Upper lobe of left lung (tissue), 6 donors: ENCODE measurements around the gene SLC15A1. TPM values are rescaled to one million over a fixed set of nuclear protein-coding genes. Genes with fewer than 3 reads are reported as not detected.

ENCODE experiments used
- ATAC-seq, 2 donors: fragments of 200-7000 bp; cut with Tn5 transposase; one replicate each; pipeline ENCODE4 v1.9.1; 2022; ENCODE audit warnings: mild to moderate bottlenecking in 2 of 2, moderate library complexity in 2 of 2; ENCODE audit not compliant: low FRiP score in 2 of 2
- DNase-seq, 2 donors: peaks; one replicate each; pipeline ENCODE4 v3.0.0-alpha.2; 2019 to 2020
- H3K27ac ChIP-seq, 4 donors: fragments of 200-600 bp; sonication (generic); one replicate each; pipeline ENCODE4 v1.5.1; 2016 to 2019
- H3K27me3 ChIP-seq, 4 donors: fragments of 200-600 bp; sonication (generic); one replicate each; pipeline ENCODE4 v1.5.1; 2017 to 2019
- H3K36me3 ChIP-seq, 4 donors: fragments of 200-600 bp; sonication (generic); one replicate each; pipeline ENCODE4 v1.5.1; 2016 to 2019
- H3K4me1 ChIP-seq, 4 donors: fragments of 200-600 bp; sonication (generic); one replicate each; pipeline ENCODE4 v1.5.1; 2018 to 2019
- H3K4me3 ChIP-seq, 4 donors: fragments of 200-600 bp; sonication (generic); one replicate each; pipeline ENCODE4 v1.5.1; 2017 to 2019; ENCODE audit warnings: mild to moderate bottlenecking in 2 of 4, moderate library complexity in 1 of 4
- H3K9me3 ChIP-seq, 4 donors: fragments of 200-600 bp; sonication (generic); one replicate each; pipeline ENCODE4 v1.5.1; 2018 to 2019
- CTCF ChIP-seq, 6 experiments: fragments of 450-650 bp in 4 of 6; fragments of 200-600 bp in 2 of 6; sonication (generic) in 2 of 6; IDR thresholded peaks; one replicate each; pipeline ENCODE4 v1.5.1; 2016 to 2019; ENCODE audit warnings: antibody characterized with exemption in 6 of 6
- EP300 ChIP-seq, 4 donors: sonication (generic); formaldehyde crosslinking; IDR thresholded peaks; one replicate each; pipeline ENCODE4 v1.5.1; 2017; ENCODE audit warnings: antibody characterized with exemption in 4 of 4, control low read depth in 2 of 4
- POLR2A ChIP-seq, 4 donors: fragments of 450-650 bp; IDR thresholded peaks; one replicate each; pipeline ENCODE4 v1.5.1; 2016 to 2017; ENCODE audit warnings: antibody characterized with exemption in 4 of 4, mild to moderate bottlenecking in 2 of 4
- POLR2AphosphoS5 ChIP-seq, 2 donors: sonication (generic); formaldehyde crosslinking; IDR thresholded peaks; one replicate each; pipeline ENCODE4 v1.5.1; 2017; ENCODE audit warnings: antibody characterized with exemption in 2 of 2
- WGBS, 2 donors: methylation state at CpG; one replicate each; pipeline ENCODE4 v1.1.5; 2017 to 2018; 5-methylcytosine and 5-hydroxymethylcytosine counted together
- total RNA-seq, 6 donors: library from RNA; depleted of rRNA in 4 of 6; stranded (reverse); fragments of >200 nt in 4 of 6; gene quantifications; one replicate each; pipeline versions ENCODE4 v1.1.0 to v1.2.1, GENCODE V29; 2016 to 2021
- donor health status: DM: no; HTN: no; CAD: no; lungs with moderate emphysema.
- donor health status: DM: no; HTN: yes; CAD: no; lungs with severe emphysema.

SLC15A1 gene
- total RNA-seq, 6 donors from 2014 or later, result 0.07 to 0.23 (median 0.15) TPM; not detected in 3

- peaks cover 0 to 22% (median 9%) of the 10 kb centered on the region in 4 donors for H3K27me3 ChIP-seq
- WGBS, 2 donors, result 44 to 52% methylated on average over 6 to 8 of the region's 8 CpGs
- H3K4me1 ChIP-seq, result peaks cover 5 to 14% (median 11%) of the 10 kb centered on the region in 4 donors
These were observed 1.1 kb downstream of the SLC15A1 start for GRCh38 chr13:98751367-98751782.

GRCh38 chr13:98749501-98749900, 3.0 kb downstream of the SLC15A1 start:
- peaks cover 5 to 14% (median 11%) of the 10 kb centered on the region in 4 donors for H3K4me1 ChIP-seq
- 64 to 80% methylated on average over 3 of the region's 3 CpGs for WGBS, 2 donors
- H3K36me3 ChIP-seq, result no peaks in the 10 kb centered on the region
- H3K27ac ChIP-seq, result no peak overlapping the region
- no peak overlapping the region for H3K4me3 ChIP-seq
- TF ChIP-seq POLR2AphosphoS5 (IDR thresholded peaks at IDR 0.05) (no peak), EP300 (IDR thresholded peaks at IDR 0.05) (no peak), CTCF (IDR thresholded peaks at IDR 0.05) (no peak), POLR2A (IDR thresholded peaks at IDR 0.05) (no peak)
- H3K9me3 ChIP-seq, result peaks cover 0 to 4% (median 3%) of the 10 kb centered on the region in 4 donors
- ATAC-seq (no peak), DNase-seq (no peak)
- peaks cover 0 to 22% (median 9%) of the 10 kb centered on the region in 4 donors for H3K27me3 ChIP-seq

More at GRCh38 chr13:98751367-98751782, 1.1 kb downstream of the SLC15A1 start:
- DNase-seq (peak in 1 of 2 donors; percentile 25), ATAC-seq (no peak)
- peaks cover 0 to 4% (median 4%) of the 10 kb centered on the region in 4 donors for H3K9me3 ChIP-seq
- H3K27ac ChIP-seq, result no peak overlapping the region
- no peak overlapping the region for H3K4me3 ChIP-seq
- H3K36me3 ChIP-seq, result no peaks in the 10 kb centered on the region
- TF ChIP-seq POLR2AphosphoS5 (IDR thresholded peaks at IDR 0.05), result no peak
- TF ChIP-seq CTCF (IDR thresholded peaks at IDR 0.05), result no peak
- TF ChIP-seq EP300 (IDR thresholded peaks at IDR 0.05), result no peak
- no peak for TF ChIP-seq POLR2A (IDR thresholded peaks at IDR 0.05)

- Histone ChIP-seq H3K9me3 (no peaks in the 10 kb centered on the region), H3K27ac (no peak overlapping the region), H3K27me3 (peaks cover 0 to 9% (median 2%) of the 10 kb centered on the region in 4 donors), H3K4me3 (no peak overlapping the region), H3K36me3 (no peaks in the 10 kb centered on the region), H3K4me1 (peaks cover 0 to 6% (median 3%) of the 10 kb centered on the region in 4 donors)
- no peak for DNase-seq
- TF ChIP-seq EP300 (IDR thresholded peaks at IDR 0.05), result no peak
- no peak for TF ChIP-seq CTCF (IDR thresholded peaks at IDR 0.05)
- no peak for TF ChIP-seq POLR2AphosphoS5 (IDR thresholded peaks at IDR 0.05)
- TF ChIP-seq POLR2A (IDR thresholded peaks at IDR 0.05), result no peak
- WGBS, 2 donors, result 95 to 96% methylated on average over 6 to 8 of the region's 8 CpGs
- ATAC-seq, result no peak
These were observed 5.5 kb downstream of the SLC15A1 start for GRCh38 chr13:98746968-98747367.

- H3K36me3 ChIP-seq, result no peaks in the 10 kb centered on the region
- H3K27me3 ChIP-seq, result no peaks in the 10 kb centered on the region
- H3K9me3 ChIP-seq, result peaks cover 0 to 5% (median 0%) of the 10 kb centered on the region in 4 donors
- H3K4me3 ChIP-seq, result no peak overlapping the region
- TF ChIP-seq POLR2A (IDR thresholded peaks at IDR 0.05) (no peak), POLR2AphosphoS5 (IDR thresholded peaks at IDR 0.05) (no peak), EP300 (IDR thresholded peaks at IDR 0.05) (no peak), CTCF (IDR thresholded peaks at IDR 0.05) (no peak)
- WGBS, 2 donors, result 85 to 88% methylated on average over 2 of the region's 2 CpGs
- DNase-seq (no peak), ATAC-seq (no peak)
- no peak overlapping the region for H3K27ac ChIP-seq
- H3K4me1 ChIP-seq, result no peaks in the 10 kb centered on the region
These were observed 9.1 kb downstream of the SLC15A1 start for GRCh38 chr13:98743377-98743776.

- Histone ChIP-seq H3K4me3 (no peak overlapping the region), H3K27me3 (no peaks in the 10 kb centered on the region), H3K36me3 (no peaks in the 10 kb centered on the region), H3K27ac (no peak overlapping the region), H3K9me3 (peaks cover 0 to 8% (median 0%) of the 10 kb centered on the region in 4 donors), H3K4me1 (no peaks in the 10 kb centered on the region)
- no peak for ATAC-seq
- DNase-seq, result no peak
- TF ChIP-seq EP300 (IDR thresholded peaks at IDR 0.05) (no peak), CTCF (IDR thresholded peaks at IDR 0.05) (no peak), POLR2AphosphoS5 (IDR thresholded peaks at IDR 0.05) (no peak), POLR2A (IDR thresholded peaks at IDR 0.05) (no peak)
- WGBS, 2 donors, result 91 to 92% methylated on average over 5 of the region's 5 CpGs
These were observed 9.5 kb downstream of the SLC15A1 start for GRCh38 chr13:98742961-98743360.
